K562 (cell line): Measurements from ENCODE around the gene NCOA3.

Experiments
- CTCF ChIP-seq, 3 experiments: IDR thresholded peaks in 2 of 3; conservative IDR thresholded peaks in 1 of 3; 2 replicates each; pipeline ENCODE4 v1.5.1; 2011 to 2012; ENCODE audit warnings: low read length in 3 of 3, mild to moderate bottlenecking in 3 of 3, control low read depth in 2 of 3, improper control_type of control experiment in 1 of 3, inconsistent platforms in 1 of 3, low read depth in 1 of 3, mixed read lengths in 1 of 3, moderate library complexity in 1 of 3; ENCODE audit not compliant: insufficient read depth in 2 of 3
- TEAD2 ChIP-seq: fragments of 450-650 bp; IDR thresholded peaks from 2 replicates; pipeline ENCODE4 v1.6.1; 2016; ENCODE audit warnings: missing genetic modification characterization, control low read depth, missing compliant biosample characterization
- YY1 ChIP-seq, 3 experiments: IDR thresholded peaks; 2 replicates each; pipeline ENCODE4 v1.6.1; 2011; ENCODE audit warnings: low read length in 2 of 3, mild to moderate bottlenecking in 2 of 3, moderate library complexity in 2 of 3, borderline replicate concordance in 1 of 3, control low read depth in 1 of 3, low read depth in 1 of 3; ENCODE audit not compliant: insufficient read depth in 3 of 3, insufficient replicate concordance in 2 of 3, control insufficient read depth in 1 of 3, insufficient read length in 1 of 3; ENCODE audit errors: extremely low read depth in 1 of 3
- ZNF12 ChIP-seq: sonication (generic); formaldehyde crosslinking; IDR thresholded peaks from 2 replicates; pipeline ENCODE4 v1.4.0; 2020; ENCODE audit warnings: mild to moderate bottlenecking, missing genetic modification reagents
- ZNF561 ChIP-seq: fragments of 450-650 bp; formaldehyde crosslinking; conservative IDR thresholded peaks from 2 replicates; pipeline ENCODE4 v1.4.0; 2020; ENCODE audit warnings: mild to moderate bottlenecking, moderate library complexity
- TF ChIP-seq, protein P1 (sequence below): fragments of 250-450 bp; sonication (Bioruptor Pico); IDR thresholded peaks from 2 replicates; pipeline ENCODE4 v1.5.0; 2020; ENCODE audit warnings: mild to moderate bottlenecking, borderline replicate concordance

DNA sequence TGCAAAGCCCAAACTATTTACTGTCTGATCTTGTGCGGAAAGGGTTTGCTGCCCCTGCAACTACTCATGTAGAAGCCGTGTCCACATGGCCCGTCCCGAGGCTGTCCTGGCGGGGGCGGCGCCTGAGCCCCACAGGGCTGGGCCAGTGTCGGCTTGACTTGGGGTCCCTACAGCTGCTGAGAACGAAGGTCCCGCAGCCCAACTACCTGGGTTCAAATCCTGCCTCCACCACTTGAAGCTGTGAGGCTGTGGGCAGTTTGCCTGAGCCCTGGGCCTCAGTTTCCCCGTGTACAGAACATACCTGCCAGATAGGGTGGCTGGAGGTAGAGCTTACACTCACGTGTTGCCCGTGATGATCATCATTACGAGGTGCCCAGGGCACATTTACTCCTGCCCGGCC, 172.5 kb downstream of the NCOA3 start:
- TF ChIP-seq TEAD2 (tag) (no peak), ZNF12 (CRISPR knock-in tag) (no peak), YY1 (IDR thresholded peaks at IDR 0.05; ENCODE audit: borderline replicate concordance in 1 of 3, control insufficient read depth in 1 of 3, extremely low read depth in 1 of 3, insufficient read depth in 3 of 3, insufficient read length in 1 of 3, insufficient replicate concordance in 2 of 3, low read depth in 1 of 3, low read length in 2 of 3) (no peak), CTCF (IDR thresholded peaks at IDR 0.05 in 2 of 3, conservative IDR thresholded peaks at IDR 0.05 in 1 of 3; ENCODE audit: insufficient read depth in 2 of 3, low read depth in 1 of 3, low read length in 3 of 3) (no peak), ZNF561 (CRISPR knock-in tag) (no peak)
- TF ChIP-seq, protein P1, sequence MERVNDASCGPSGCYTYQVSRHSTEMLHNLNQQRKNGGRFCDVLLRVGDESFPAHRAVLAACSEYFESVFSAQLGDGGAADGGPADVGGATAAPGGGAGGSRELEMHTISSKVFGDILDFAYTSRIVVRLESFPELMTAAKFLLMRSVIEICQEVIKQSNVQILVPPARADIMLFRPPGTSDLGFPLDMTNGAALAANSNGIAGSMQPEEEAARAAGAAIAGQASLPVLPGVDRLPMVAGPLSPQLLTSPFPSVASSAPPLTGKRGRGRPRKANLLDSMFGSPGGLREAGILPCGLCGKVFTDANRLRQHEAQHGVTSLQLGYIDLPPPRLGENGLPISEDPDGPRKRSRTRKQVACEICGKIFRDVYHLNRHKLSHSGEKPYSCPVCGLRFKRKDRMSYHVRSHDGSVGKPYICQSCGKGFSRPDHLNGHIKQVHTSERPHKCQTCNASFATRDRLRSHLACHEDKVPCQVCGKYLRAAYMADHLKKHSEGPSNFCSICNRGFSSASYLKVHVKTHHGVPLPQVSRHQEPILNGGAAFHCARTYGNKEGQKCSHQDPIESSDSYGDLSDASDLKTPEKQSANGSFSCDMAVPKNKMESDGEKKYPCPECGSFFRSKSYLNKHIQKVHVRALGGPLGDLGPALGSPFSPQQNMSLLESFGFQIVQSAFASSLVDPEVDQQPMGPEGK: no peak
